GM19035 (cell line): ENCODE data around the gene POLR1B.
"Not testable (repeated sequence)": the region's sequence is repeated elsewhere in the genome, so short reads cannot be mapped to it uniquely, and the experiment has no call there.

Experiments
- ATAC-seq: cut with Tn5 transposase; IDR thresholded peaks from one replicate; pipeline ENCODE4 v1.9.1; 2021; ENCODE audit not compliant: unreplicated experiment

The POLR1B gene

DNA sequence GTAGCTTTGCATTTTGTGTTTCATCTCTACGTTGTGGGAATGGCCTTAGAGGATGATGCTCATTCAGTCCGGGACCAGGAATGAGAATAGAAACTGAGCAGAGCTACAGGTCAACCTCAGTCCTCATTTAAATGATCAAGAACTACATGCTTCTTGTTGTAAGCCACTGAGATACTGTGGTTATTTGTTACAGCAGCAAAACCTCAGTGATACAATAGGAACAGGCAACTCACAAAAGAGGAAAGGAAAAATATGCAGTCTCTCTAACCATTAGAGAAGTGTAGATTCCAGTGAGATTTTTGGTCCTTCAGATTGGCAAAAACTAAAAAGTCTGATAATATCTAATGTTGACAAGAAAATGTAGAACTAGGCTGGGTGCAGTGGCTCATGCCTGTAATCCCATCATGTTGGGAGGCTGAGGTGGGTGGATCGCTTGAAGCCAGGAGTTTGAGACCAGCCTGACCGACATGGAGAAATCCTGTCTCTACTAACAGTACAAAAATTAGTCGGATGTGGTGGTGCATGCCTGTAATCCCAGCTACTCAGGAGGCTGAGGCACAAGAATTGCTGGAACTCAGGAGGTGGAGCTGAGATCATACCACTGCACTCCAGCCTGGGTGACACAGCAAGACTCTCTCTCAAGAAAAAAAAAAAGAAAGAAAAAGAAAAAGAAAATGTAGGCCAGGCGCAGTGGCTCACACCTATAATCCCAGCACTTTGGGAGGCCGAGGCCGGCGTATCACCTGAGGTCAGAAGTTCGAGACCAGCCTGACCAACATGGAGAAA is 55.5 kb downstream of the POLR1B start:
- no peak for ATAC-seq

DNA sequence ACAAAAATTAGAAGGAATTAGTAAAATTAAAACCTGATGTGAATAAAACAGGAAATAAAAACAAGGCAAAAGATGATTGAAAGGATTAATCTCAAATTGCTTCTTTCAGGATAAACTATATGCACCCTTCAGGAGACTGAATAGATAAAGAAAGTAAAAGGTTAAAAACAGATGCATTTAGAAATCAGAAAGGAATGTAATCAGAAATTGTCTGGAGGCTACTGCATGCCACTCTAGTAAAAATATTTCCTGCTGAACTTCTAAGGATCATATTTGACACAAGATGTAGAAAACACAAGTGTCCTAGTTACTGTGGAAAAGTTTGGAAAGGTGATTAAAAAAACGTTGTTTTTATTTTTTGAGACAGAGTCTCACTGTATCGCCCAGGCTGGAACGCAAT is 58.4 kb downstream of the POLR1B start:
- no peak for ATAC-seq

DNA sequence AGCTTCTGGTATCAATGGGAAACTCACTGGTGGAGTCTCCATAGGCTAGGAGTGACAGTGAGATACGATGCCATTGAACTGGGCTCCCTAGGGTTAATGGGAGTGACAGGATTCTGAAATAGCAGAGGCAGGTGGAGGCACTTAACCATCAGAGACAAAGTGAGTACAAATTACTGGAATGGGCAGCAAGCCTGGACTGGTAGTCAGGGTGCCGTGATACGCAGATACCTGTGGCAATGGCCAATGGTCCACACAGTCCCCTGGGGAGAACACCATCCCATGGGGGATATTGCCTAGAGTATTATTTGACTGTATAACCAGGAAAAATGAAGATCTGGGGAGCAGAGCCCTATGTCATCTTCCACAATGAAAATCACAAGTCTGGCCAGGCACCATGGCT is 59.5 kb downstream of the POLR1B start:
- no peak for ATAC-seq

DNA sequence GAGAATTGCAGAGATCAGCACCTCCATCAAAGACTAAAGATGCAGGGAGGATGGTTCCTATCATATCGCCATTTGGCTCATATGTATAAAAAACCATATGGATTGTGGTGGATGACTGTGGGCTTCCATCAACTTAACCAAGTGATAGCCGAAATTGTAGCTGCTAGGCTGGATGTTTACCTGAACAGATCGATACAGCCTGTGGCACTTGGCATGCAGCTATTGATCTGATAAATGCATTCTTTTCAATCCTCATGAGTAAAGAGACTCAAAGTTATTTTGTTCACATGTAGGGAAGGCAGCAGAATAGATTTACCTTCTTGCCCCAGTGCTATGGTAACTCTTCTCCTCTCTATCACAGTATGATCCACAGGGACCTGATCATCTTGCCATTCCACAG is 60.7 kb downstream of the POLR1B start:
- no peak for ATAC-seq

DNA sequence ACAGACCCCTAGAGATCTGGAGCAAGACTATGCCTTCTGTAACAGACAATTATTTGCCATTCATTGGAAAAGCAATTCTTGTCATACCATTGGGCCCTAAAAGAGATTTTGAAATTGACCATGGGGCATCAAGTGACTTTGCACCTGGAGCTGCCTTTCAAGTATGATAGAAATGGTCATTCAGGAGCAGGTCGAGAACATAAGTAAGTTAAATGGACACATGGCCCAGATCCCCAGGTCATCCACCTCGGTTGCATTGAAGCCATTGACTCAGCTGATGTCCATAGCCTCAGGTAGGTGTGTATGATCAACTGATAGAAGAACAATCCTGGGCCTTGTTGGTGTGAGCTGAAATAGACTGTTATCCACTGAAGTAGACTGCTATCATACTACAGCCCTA is 61.5 kb downstream of the POLR1B start:
- ATAC-seq = no peak

DNA sequence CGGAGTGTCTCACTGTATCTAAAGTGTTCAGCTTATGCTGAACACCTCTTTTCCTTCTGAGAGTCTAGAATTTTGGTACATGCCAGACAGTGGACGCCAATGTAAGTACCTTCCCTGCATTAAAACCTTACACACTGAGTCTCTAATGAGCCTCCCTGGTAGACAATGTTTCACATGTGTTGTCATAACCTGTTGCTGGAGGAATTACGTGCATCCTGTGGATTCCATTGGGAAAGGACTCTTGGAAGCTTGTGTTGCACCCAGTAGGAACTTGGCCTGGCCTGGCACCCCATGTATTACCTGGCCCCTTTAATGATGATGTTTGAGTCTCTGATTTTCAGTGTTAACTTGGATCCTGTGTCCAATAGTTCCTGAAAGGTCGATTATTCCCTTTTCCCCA is 62.7 kb downstream of the POLR1B start:
- no peak for ATAC-seq

DNA sequence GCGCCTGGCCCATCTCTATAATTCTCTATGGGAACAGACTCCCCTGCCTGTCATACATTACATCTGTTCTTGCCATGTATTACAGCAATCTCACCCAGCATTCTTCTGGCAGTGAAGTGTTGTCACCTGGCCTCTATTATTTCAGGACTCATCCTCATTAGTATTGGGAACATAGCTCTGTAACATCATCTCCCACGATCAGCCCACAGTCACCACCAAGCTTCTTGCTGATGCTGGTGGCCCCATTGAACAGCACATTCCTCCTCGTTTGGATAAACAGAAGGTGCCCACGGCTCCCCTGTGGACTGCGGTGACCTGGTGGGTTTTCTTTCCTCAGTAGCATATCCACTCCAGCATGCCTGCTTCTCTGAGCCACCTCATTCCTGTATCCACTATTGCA is 63.7 kb downstream of the POLR1B start:
- no peak for ATAC-seq

DNA sequence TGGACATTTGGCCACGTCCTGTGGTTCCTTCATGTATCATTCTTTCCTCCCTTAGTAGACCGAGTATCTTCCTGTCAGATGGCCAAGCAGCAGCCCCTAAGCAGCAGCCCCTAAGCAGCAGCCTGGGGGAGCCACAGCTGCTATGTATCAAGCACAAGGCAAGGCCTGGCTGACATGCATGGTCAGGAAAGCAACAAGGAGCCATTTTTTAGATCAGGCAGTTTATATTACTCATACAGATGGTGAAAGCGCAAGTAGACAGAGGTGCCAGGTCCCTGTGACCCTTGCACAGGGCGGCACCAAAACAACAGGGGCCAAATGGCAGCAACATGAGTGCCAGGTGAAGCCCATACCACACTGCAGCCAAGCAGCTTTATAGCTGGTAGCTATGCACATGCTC is 64.3 kb downstream of the POLR1B start:
- ATAC-seq = no peak

DNA sequence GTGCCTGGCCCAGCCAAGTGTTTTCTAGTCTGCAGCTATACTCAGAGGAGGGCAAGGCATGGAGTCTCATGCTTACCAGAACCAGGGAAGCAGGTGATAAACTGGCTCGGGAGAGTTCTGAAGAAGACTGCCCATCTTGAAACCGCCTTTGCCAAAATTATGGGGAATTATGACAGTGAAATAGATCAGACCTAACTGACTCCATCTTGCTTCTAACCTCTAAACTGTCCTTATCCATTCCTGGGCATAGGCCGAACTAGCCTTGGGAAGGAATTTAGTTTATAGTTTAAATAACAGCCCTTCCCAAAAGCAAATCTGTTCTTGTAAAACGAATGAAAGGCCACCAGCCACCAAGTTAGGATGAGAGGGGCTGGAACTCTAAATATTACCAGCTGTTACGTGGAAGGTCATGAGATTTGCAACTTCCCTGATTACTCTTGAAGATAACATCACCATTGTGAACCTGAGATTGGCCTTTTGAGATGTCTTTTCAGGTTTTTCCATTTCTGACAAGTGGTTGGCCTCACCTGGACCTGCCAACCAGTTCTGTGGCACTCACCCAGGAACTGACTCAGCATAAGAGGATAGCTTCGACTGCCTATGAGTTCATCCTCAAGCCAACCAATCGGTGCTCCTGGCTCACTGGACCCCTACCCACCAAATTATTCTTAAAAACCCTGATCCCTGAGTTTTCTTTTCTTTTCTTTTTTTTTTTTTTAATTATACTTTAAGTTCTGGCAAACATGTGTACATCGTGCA is 65.6 kb downstream of the POLR1B start:
- no peak for ATAC-seq

DNA sequence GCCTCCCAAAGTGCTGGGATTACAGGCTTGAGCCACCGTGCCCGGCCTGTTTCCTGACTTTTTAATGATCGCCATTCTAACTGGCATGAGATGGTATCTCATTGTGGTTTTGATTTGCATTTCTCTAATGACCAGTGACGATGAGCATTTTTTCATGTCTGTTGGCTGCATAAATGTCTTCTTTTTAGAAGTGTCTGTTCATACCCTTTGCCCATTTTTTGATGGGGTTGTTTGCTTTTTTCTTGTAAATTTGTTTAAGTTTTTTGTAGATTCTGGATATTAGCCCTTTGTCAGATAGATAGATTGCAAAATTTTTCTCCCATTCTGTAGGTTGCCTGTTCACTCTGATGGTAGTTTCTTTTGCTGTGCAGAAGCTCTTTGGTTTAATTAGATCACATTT is 67.1 kb downstream of the POLR1B start:
- ATAC-seq = not testable (repeated sequence)

DNA sequence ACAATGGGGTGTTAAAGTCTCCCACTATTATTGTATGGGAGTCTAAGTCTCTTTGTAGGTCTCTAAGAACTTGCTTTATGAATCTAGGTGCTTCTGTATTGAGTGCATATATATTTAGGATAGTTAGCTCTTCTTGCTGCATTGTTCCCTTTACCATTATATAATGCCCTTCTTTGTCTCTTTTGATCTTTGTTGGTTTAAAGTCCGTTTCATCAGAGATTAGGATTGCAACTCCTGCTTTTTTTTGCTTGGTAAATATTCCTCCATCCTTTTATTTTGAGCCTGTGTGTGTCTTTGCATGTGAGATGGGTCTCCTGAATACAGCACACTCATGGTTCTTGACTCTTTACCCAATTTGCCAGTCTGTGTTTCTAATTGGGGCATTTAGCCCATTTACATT is 70.0 kb downstream of the POLR1B start:
- ATAC-seq = not testable (repeated sequence)

DNA sequence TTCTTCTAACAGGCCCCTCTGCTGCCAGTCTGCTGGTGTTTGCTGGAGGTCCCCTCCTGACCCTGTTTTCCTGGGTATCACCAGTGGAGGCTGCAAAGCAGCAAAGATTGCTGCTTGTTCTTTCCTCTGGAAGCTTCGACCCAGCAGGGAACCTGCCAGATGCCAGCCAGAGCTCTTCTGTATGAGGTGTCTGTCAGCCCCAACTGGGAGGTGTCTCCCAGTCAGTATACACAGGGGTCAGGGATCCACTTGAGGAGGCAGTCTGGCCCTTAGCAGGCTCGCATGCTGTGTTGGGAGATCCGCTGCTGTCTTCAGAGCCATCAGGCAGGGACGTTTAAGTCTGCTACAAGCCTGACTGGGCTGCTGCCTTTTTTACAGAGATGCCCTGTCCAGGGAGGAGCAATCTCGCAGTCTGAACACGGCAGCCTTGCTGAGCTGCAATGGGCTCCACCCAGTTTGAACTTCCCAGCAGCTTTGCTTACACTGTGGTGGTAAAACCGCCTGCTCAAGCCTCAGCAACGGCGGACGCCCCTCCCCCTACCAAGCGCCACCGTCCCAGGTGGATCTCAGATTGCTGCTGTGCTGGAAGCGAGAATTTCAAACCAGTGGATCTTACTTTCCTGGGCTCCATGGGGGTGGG is 72.1 kb downstream of the POLR1B start:
- ATAC-seq = no peak

DNA sequence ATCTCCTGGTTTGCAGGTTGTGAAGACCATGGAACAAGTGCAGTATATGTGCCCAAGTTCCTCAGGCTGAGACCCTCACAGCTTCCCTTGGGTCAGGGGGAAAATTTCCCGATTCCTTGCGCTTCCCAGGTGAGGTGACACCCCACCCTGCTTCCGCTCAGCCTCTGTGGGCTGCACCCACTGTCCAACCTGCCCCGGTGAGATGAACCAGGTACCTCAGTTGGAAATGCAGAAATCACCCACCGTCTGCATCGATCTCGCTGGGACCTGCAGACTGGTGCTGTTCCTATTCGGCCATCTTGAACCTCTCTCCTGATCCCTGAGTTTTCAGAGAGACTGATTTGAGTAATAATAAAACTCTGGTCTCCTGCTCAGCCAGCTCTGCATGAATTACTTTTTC is 72.8 kb downstream of the POLR1B start:
- no peak for ATAC-seq

DNA sequence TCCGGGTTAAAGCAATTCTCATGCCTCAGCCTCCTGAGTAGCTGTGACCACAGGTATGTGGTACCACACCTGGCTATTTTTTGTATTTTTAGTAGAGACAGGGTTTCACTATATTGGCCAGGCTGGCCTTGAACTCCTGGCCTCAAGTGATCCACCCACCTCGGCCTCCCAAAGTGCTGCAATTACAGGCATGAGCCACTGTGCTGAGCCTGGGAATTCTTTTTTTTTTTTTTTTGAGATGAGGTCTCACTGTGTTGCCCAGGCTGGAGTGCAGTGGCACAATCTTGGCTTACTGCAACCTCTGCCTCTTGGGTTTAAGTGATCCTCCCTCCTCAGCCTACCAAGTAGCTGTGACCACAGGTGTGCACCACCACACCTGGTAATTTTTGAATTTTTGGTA is 73.5 kb downstream of the POLR1B start:
- ATAC-seq = not testable (repeated sequence)

DNA sequence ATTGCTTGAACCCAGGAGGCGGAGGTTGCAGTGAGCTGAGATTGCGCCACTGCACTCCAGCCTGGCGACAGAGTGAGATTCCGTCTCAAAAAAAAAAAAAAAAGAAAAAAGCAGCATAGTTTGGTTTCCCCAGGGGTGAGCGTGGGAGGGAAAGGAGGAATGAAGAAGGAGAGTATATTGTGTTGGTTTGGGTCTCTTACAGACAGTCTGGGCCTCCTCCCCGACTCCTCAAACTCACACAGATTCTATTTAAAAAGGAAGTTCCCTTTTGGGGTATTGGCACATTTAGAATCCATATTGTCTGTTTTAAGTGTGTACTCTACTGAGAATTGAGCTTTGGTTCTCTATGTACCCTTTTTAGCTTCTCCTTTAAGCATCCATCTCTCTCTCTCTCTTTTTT is 76.1 kb downstream of the POLR1B start:
- no peak for ATAC-seq

DNA sequence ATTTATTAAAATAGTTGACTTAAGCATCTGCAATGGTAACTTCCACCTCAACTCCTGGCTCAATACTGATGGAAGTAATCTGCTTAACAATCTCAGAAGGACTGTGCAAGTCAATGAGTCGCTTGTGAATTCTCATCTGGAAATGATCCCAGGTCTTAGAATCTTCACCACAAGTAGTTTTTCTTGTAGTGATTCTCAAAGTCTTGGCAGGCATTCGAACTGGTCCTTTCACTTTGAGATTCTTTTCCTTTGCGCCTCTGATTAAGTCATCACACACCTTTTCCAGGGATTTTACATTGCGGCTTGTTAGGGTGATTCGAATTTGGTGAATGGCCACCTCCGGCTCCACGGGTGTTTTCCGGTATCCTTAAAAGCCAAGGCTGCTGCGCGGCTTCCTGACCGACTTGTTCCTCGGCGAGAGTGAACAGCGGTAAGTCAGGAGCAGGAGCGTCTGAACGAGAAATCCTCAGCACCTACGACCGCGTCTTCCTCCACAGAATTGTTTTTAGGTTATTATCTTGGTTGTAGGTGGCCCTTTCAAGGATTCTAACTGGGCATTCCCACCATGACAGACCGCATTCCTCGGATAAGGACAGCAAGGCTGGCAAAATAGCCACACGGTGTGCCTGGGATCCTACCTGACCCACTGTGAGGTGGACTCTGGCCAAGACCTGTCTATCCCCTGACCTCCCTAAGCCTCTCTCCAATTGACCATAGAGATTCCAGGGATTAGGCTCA is 79.7 kb downstream of the POLR1B start:
- ATAC-seq = no peak

DNA sequence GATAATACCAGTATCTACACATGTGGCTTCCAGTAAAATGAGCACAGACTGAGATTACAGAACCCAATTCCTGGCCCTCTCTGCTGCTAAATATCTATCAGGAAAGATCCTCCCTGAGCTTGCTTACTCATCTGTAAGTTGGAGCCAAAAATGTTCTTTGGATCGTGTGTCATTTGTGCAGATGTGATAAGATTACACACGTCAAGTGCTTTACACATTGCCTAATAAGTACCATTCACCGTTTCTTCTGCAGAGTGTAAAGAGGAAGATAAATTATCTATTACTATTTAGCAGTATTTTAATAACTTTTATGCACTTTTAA is 80.2 kb downstream of the POLR1B start:
- no peak for ATAC-seq

DNA sequence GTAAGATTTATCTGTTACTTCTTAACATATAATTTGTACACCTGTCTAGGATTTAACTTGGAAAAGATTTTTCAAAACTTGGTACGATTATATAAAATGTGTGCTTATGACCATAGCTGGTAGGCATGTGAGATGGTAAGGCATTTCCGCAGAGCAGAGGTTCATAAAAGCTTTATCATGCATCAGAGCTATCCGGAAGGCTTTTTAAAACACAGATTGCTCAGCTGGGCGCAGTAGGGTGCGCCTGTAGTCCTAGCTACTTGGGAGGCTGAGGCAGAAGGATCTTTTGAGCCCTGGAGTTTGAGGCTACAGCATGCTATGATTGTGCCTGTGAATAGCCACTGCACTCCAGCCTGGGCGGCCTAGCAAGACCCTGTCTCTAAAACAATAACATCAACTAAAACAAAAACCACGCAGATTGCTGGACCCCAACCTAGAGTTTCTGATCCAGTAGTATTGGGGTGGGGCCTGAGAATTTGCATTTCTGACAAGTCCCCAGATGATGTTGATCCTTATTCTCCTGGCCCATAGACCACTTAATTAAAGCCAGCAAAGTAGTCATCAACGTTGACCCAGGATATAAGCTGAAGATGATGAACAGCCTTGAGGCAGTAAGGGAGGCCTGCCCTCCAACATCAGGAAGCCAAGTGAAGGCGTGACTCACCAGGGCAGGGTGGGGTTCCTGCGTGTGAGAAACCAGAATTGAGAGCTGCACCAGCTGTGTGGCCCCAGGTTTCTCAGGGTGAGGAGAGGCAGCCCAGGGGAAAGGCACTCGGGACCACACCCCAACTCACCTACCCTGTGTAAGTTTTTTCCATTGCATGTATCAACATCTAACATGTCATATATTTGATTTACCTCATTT is 81.9 kb downstream of the POLR1B start:
- ATAC-seq = peak; percentile 76

DNA sequence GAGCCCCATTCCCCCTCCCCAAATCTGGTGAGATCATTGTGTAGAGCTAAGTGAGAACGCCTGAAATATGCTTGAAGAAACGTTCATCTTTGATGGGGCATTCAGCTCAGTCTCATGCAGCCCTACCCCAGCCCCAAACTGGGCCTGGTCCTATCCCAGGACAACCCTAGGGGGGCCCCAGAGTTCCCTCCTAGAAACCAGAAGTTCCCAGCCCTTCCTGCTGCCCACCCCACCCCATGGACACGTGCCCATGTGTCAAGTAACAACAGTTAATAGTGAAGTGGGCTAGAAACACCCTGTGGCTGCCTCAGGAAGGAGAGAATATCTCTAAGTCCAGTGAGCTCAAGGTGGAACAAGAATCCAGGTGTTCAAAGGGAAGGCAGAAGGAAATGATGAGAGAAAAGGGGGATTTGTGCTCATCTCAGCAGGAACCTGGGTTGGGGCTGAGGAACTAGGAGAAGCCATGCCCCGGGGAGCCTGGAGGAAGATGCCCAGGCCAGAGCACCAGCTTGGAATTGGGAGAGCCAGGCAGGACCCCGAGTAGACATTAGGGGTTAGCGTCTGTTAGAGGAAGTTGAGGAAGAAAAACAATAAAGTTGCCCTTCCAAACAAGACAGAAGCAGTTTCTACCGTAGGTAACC is 83.3 kb downstream of the POLR1B start:
- ATAC-seq = no peak

DNA sequence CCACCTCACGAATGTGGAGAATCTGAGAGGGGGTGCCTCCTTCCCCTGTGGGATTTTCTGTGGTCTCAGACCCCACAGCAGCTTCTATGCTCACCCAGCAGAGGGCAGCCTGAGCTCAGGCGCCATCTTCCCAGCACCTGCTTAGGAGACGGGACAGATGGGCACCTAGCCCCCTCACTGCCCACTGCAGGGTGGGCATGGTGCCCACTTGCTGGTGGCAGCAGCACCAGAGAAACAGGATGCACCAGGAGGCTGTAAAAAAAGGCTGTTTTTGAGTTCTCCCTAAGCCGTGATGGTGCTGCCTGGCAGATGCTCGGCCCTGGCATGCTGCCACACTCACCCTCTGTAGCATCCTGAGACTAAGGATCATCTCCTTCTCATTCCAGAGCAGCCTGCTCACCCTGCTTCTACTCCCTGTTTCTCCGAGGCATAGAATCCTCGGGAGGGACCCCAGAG is 84.4 kb downstream of the POLR1B start:
- no peak for ATAC-seq
